Measurements from ENCODE around the gene MUTYH.
"Not testable (repeated sequence)": the region's sequence is repeated elsewhere in the genome, so short reads cannot be mapped to it uniquely, and the experiment has no call there.

MUTYH gene

GRCh38 chr1:45339789-45340558 is at the start of gene MUTYH, which contains the start of gene TOE1:
TSS of gene MUTYH (minus strand) at chr1:45340440. CDS start at chr1:45334505, 5,935 bp downstream.
TSS of gene TOE1 (plus strand) at chr1:45340170. CDS start at chr1:45340253, 83 bp downstream.
- peak within 1 kb of the TSS; percentile 88 to 98 for H3K27ac ChIP-seq
- no peak for TF ChIP-seq CTCF (IDR thresholded peaks at IDR 0.05)
- H3K4me3 ChIP-seq: peak within 1 kb of the TSS; percentile 82
- peak; percentile 93 for DNase-seq (ENCODE audit: low spot score)

GRCh38 chr1:45386219-45386618 is 46.0 kb upstream of the MUTYH start:
- TF ChIP-seq CTCF (IDR thresholded peaks at IDR 0.05): no peak
- no peak for DNase-seq (ENCODE audit: low spot score)
- H3K27ac ChIP-seq: no peak overlapping the region
- no peak overlapping the region for H3K4me3 ChIP-seq

- DNase-seq (ENCODE audit: low spot score): no peak
- no peak for TF ChIP-seq CTCF (IDR thresholded peaks at IDR 0.05)
- H3K27ac ChIP-seq: no peak overlapping the region
- no peak overlapping the region for H3K4me3 ChIP-seq
Measured at GRCh38 chr1:45385302-45385701, 45.1 kb upstream of the MUTYH start.

- DNase-seq (ENCODE audit: low spot score); H3K27ac ChIP-seq; H3K4me3 ChIP-seq: not testable (repeated sequence)
Measured at GRCh38 chr1:45384213-45384612, 44.0 kb upstream of the MUTYH start.

- H3K27ac ChIP-seq: no peak overlapping the region
- no peak for TF ChIP-seq CTCF (IDR thresholded peaks at IDR 0.05)
- no peak for DNase-seq (ENCODE audit: low spot score)
- H3K4me3 ChIP-seq: no peak overlapping the region
Measured at GRCh38 chr1:45383191-45383590, 43.0 kb upstream of the MUTYH start.

GRCh38 chr1:45381243-45381642 is 41.0 kb upstream of the MUTYH start:
- no peak overlapping the region for H3K4me3 ChIP-seq
- no peak for TF ChIP-seq CTCF (IDR thresholded peaks at IDR 0.05)
- no peak overlapping the region for H3K27ac ChIP-seq
- no peak for DNase-seq (ENCODE audit: low spot score)

- no peak for TF ChIP-seq CTCF (IDR thresholded peaks at IDR 0.05)
Measured at GRCh38 chr1:45380730-45381129, 40.5 kb upstream of the MUTYH start.

More at GRCh38 chr1:45380730-45381129, 40.5 kb upstream of the MUTYH start:
- DNase-seq (ENCODE audit: low spot score): no peak
- no peak overlapping the region for H3K27ac ChIP-seq
- H3K4me3 ChIP-seq: no peak overlapping the region
